Smooth muscle cell (in vitro differentiated cells): ENCODE measurements around the gene IL31RA. TPM values are rescaled to one million over a fixed set of nuclear protein-coding genes. Genes with fewer than 3 reads are reported as not detected.

Experiments
- DNase-seq: peaks from one replicate; lab custom pipeline; 2025; ENCODE audit not compliant: unreplicated experiment; lab: John Stamatoyannopoulos, UW
- H2AFZ ChIP-seq: fragments of 200-600 bp; sonication (generic); 2 replicates; pipeline ENCODE4 v1.6.0; 2016; ENCODE audit warnings: antibody characterized with exemption, low read depth, mild to moderate bottlenecking
- H3F3A ChIP-seq: fragments of 200-600 bp; sonication (generic); 2 replicates; pipeline ENCODE4 v1.6.0; 2017; ENCODE audit warnings: antibody characterized with exemption, low read depth
- H3K27ac ChIP-seq: fragments of 200-600 bp; sonication (generic); 2 replicates; pipeline ENCODE4 v1.5.1; 2016; ENCODE audit warnings: low read depth, mild to moderate bottlenecking
- H3K27me3 ChIP-seq: fragments of 200-600 bp; sonication (generic); 2 replicates; pipeline ENCODE4 v1.6.1; 2016; ENCODE audit warnings: low read depth, mild to moderate bottlenecking
- H3K36me3 ChIP-seq: fragments of 200-600 bp; sonication (generic); 2 replicates; pipeline ENCODE4 v1.5.1; 2016; ENCODE audit warnings: low read depth
- H3K4me1 ChIP-seq: fragments of 200-600 bp; sonication (generic); 2 replicates; pipeline ENCODE4 v1.5.1; 2016; ENCODE audit warnings: low read depth
- H3K4me2 ChIP-seq: fragments of 200-600 bp; sonication (generic); 2 replicates; pipeline ENCODE4 v1.6.0; 2016; ENCODE audit warnings: mild to moderate bottlenecking
- H3K4me3 ChIP-seq: fragments of 200-600 bp; sonication (generic); 2 replicates; pipeline ENCODE4 v1.5.1; 2016; ENCODE audit warnings: mild to moderate bottlenecking
- H3K79me2 ChIP-seq: fragments of 200-600 bp; sonication (generic); 2 replicates; pipeline ENCODE4 v1.6.0; 2016; ENCODE audit warnings: low read depth, mild to moderate bottlenecking
- H3K9ac ChIP-seq: fragments of 200-600 bp; sonication (generic); 2 replicates; pipeline ENCODE4 v1.6.0; 2016; ENCODE audit warnings: low read depth
- H3K9me3 ChIP-seq: fragments of 200-600 bp; sonication (generic); replicated peaks from 2 replicates; pipeline ENCODE4 v1.5.1; 2016; ENCODE audit warnings: low read depth
- H4K20me1 ChIP-seq: fragments of 200-600 bp; sonication (generic); 2 replicates; pipeline ENCODE4 v1.6.0; 2016; ENCODE audit warnings: low read depth
- WGBS: methylation state at CpG from one replicate; pipeline ENCODE4 v1.1.7; 2016; ENCODE audit warnings: low lambda C conversion rate; 5-methylcytosine and 5-hydroxymethylcytosine counted together
- polyA plus RNA-seq: library from polyadenylated mRNA; unstranded; fragments of >200 nt; fragmentation: Nextera tagmentation; extraction: Ambion mirVana; gene quantifications from 2 replicates; pipeline ENCODE4 v1.2.1, GENCODE V29; 2016
- total RNA-seq: library from RNA; depleted of rRNA; stranded (reverse); fragments of >200 nt; gene quantifications from 2 replicates; pipeline ENCODE4 v1.2.3, GENCODE V29; 2014
- TF ChIP-seq, protein P1 (sequence below): fragments of 200-600 bp; sonication (generic); IDR thresholded peaks from 2 replicates; pipeline ENCODE4 v1.5.1; 2017; ENCODE audit warnings: borderline replicate concordance, mild to moderate bottlenecking, antibody characterized with exemption; ENCODE audit not compliant: insufficient read depth, poor library complexity, severe bottlenecking

Gene IL31RA
- total and polyA plus RNA-seq, 2 experiments from 2014 or later: 0.67 to 2.2 TPM

GRCh38 chr5:55896238-55896637 lies 45.1 kb downstream of the IL31RA start:
- Histone ChIP-seq H3K27ac (no peak overlapping the region), H3K9ac (no peak overlapping the region), H3K9me3 (no peaks in the 10 kb centered on the region), H3K4me3 (no peak overlapping the region), H4K20me1 (no peaks in the 10 kb centered on the region), H3K4me1 (no peaks in the 10 kb centered on the region), H3K27me3 (no peaks in the 10 kb centered on the region), H3K79me2 (no peaks in the 10 kb centered on the region), H3F3A (peaks cover 19% of the 10 kb centered on the region), H3K4me2 (no peak overlapping the region), H3K36me3 (no peaks in the 10 kb centered on the region), H2AFZ (no peak overlapping the region)
- TF ChIP-seq, protein P1, sequence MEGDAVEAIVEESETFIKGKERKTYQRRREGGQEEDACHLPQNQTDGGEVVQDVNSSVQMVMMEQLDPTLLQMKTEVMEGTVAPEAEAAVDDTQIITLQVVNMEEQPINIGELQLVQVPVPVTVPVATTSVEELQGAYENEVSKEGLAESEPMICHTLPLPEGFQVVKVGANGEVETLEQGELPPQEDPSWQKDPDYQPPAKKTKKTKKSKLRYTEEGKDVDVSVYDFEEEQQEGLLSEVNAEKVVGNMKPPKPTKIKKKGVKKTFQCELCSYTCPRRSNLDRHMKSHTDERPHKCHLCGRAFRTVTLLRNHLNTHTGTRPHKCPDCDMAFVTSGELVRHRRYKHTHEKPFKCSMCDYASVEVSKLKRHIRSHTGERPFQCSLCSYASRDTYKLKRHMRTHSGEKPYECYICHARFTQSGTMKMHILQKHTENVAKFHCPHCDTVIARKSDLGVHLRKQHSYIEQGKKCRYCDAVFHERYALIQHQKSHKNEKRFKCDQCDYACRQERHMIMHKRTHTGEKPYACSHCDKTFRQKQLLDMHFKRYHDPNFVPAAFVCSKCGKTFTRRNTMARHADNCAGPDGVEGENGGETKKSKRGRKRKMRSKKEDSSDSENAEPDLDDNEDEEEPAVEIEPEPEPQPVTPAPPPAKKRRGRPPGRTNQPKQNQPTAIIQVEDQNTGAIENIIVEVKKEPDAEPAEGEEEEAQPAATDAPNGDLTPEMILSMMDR: no peak
- no peak for DNase-seq
- WGBS: 94% methylated on average over 2 of the region's 2 CpGs

DNA sequence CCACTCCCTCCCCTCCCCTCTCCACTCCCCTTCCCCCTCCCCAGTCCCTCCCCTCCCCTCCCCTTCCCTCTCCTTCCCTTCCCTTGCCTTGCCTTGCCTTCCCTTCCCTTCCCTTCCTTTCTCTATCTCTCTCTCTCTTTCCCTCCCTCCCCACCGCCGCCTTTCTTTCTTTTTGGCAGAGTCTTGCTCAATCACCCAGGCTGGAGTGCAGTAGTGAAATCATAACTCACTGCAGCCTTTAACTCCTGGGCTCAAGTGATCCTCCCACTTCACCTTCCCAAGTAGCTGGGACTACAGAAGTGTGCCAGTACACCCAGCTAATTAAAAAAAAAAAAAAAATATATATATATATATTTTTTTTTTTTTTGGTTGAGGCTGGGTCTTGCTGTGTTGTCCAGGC lies 45.5 kb downstream of the IL31RA start:
- DNase-seq: no peak
- H3K27ac ChIP-seq: no peak overlapping the region
- no peaks in the 10 kb centered on the region for H3K4me1 ChIP-seq

GRCh38 chr5:55897206-55897894 lies 46.2 kb downstream of the IL31RA start:
- no peak overlapping the region for H2AFZ ChIP-seq

More for the DNA sequence above, 45.5 kb downstream of the IL31RA start:
- TF ChIP-seq, protein P1: no peak
- no peaks in the 10 kb centered on the region for H3K27me3 ChIP-seq
- H3K79me2 ChIP-seq: no peaks in the 10 kb centered on the region
- no peaks in the 10 kb centered on the region for H4K20me1 ChIP-seq
- no peak overlapping the region for H3K9ac ChIP-seq
- whole genome bisulfite sequencing: no CpG with 5 or more reads among the region's 2 CpGs
- H3K9me3 ChIP-seq: no peaks in the 10 kb centered on the region
- no peak overlapping the region for H2AFZ ChIP-seq
- no peaks in the 10 kb centered on the region for H3K36me3 ChIP-seq
- H3K4me3 ChIP-seq: no peak overlapping the region
- no peak overlapping the region for H3K4me2 ChIP-seq
- H3F3A ChIP-seq: peaks cover 19% of the 10 kb centered on the region

More at GRCh38 chr5:55897206-55897894, 46.2 kb downstream of the IL31RA start:
- TF ChIP-seq, protein P1: no peak
- WGBS: 87% methylated on average over 8 of the region's 8 CpGs
- Histone ChIP-seq H3K36me3 (no peaks in the 10 kb centered on the region), H3K27ac (peak overlapping the region; percentile 71), H3K9me3 (no peaks in the 10 kb centered on the region), H3K4me3 (no peak overlapping the region), H4K20me1 (no peaks in the 10 kb centered on the region), H3F3A (peaks cover 19% of the 10 kb centered on the region), H3K4me1 (no peaks in the 10 kb centered on the region), H3K9ac (peak overlapping the region; percentile 31), H3K27me3 (no peaks in the 10 kb centered on the region), H3K79me2 (no peaks in the 10 kb centered on the region), H3K4me2 (peak overlapping the region; percentile 51)
- no peak for DNase-seq
